GM20431 (cell line): Measurements from ENCODE around the gene NSD2.

Source experiments
- in situ Hi-C: fragments of 300-500 bp; cut with MseI, MboI; formaldehyde crosslinking; loops from one replicate; pipeline ENCODE4 v1.15.0; 2020; ENCODE audit warnings: low sequenced_read_pairs; ENCODE audit not compliant: unreplicated experiment

The NSD2 gene

DNA sequence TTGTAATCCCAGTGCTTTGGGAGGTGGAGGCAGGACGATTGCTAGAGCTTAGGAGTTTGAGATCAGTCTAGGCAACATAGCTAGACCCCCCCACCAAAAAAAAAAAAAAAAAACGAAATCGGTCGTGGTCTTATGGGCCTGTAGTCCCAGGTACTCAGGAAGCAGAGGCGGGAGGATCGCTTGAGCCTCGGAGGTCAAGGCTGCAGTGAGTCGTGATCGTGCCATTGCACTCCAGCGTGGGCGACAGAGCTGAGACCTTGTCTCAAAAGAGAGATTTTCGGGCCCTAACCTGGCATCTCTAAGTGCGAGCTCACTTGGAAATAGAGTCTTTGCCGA, 8.3 kb upstream of the NSD2 start:
- in situ Hi-C loops: no loop called here

DNA sequence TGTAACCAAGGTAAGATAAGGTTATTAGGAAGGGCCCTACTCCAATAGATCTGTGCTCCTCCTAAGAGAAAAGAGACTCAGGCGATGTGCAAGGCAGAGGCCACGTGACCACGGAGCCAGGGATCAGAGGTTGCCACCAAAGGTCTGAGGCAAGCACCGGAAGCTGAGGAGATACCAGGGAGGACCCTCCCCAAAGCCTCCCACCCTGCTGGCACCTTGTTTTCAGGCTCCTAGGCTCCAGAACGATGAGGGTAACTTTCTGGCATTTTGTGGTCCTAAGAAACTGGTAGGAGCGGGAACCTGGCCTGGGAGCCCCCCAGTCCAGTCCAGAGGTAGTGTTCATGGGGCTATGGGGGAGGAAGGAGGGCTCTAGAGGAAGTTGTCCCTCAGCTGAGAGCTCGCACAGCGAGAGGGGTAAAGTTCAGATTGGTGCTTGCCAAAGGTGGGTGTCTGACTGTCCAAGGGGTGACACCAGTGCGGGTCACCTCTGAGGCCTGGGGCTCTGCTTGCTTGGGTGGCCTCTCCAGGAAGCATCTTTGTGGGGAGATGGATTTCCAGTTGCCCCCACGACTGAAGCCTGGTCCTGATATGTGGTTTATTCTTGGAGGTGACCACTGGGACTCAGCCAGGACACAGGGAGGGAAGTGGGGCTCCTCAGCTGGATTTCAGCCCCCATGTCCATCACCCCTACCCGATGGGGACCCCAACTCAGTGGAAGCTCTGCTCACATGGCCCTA, 7.7 kb upstream of the NSD2 start:
- in situ Hi-C loops: no loop called here

- in situ Hi-C loops: no loop called here
These were observed 6.9 kb upstream of the NSD2 start for GRCh38 chr4:1864076-1865008.

GRCh38 chr4:1866189-1866661, 5.0 kb upstream of the NSD2 start:
- in situ Hi-C loops: no loop called here

GRCh38 chr4:1868293-1868692, 2.9 kb upstream of the NSD2 start:
- in situ Hi-C loops: no loop called here

- in situ Hi-C loops: no loop called here
These were observed 2.3 kb upstream of the NSD2 start for GRCh38 chr4:1868912-1869311.

GRCh38 chr4:1869530-1870327, 1.5 kb upstream of the NSD2 start:
- in situ Hi-C loops: no loop called here

- in situ Hi-C loops: no loop called here
These were observed 940 bp upstream of the NSD2 start for GRCh38 chr4:1870328-1870577.

DNA sequence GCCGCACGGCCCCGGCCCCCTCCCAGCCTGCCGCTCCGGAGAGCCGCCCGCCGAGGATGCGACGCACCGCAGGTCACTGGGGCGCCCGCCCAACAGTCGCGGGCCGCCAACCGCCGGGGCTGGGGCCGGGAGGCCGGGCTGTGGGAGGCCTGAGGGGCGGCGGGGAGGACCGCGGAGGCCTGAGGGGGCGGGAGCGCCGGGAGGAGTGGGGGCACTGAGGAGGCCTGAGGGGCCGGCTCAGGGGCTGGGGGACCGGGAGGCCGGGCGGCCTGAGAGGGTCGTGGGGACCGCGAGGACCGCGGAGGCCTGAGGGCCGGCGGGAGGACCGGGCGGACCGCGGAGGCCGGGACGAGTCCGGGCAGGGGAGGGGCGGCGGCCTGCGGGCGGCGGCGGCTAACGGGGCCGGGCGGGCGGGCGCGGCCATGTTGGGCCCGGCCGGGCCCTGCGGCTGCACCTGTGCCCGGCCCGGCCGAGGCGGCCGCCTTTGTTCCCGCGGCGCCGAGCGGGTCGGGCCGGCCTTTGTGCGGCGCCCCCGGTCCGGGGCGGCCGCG, 353 bp downstream of the NSD2 start:
- in situ Hi-C loops: no loop called here

GRCh38 chr4:1872870-1873269, 1.7 kb downstream of the NSD2 start:
- in situ Hi-C loops: no loop called here

DNA sequence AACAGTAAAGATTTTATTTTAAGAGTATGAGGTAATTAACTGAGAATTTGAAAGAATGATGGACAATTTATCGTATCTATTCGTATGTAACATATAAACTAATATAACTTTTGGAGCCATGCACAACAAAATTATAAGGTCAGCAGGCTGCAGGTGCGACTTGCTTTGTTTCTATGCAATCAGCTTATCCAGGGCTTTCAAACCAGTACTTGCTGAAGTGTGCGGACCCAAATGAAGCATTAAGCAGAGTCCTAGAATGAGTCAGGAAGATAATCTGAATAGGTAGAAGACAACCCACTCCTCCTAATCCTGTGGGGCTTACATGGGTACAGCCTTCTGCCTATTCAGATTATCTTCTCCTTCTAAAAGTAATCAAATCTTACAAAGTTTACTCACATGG, 2.1 kb downstream of the NSD2 start:
- in situ Hi-C loops: no loop called here

DNA sequence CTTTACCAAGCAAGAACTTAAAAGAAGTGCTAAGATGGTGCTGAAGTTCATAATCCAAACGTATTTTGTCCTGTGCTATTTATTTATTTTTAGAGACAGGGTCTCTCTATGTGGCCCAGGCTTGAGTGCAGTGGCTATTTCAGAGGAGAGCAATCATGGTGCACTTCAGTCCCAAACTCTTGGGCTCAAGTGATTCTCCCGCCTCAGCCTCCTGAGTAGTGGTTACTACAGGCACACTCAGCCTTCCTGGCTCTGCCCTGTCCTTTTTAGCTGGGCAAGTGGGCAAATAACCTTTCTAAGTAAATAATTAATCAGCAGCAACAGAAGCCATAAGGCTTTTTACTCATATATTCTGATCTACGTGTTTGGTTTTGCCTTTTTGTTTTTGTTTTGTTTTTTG, 2.6 kb downstream of the NSD2 start:
- in situ Hi-C loops: no loop called here

DNA sequence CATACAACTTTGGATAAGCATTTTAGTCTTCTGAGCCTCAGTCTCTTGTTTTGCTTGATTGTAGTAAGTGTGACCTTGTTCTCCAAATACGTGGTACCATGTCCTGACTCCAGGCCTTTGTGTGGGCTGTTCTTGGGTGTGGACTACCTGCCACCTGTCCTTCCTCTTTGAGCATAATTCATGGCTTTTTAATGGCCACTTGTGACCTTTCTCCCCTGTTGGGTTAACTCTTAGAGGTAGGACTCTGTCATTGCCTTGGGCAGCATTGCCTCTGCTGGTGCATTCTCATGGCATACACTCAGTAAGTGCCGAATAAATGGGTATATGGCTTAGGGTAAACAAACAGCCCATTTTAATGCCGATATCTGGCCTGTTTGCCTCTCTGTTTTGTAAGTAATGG, 3.0 kb downstream of the NSD2 start:
- in situ Hi-C loops: no loop called here

DNA sequence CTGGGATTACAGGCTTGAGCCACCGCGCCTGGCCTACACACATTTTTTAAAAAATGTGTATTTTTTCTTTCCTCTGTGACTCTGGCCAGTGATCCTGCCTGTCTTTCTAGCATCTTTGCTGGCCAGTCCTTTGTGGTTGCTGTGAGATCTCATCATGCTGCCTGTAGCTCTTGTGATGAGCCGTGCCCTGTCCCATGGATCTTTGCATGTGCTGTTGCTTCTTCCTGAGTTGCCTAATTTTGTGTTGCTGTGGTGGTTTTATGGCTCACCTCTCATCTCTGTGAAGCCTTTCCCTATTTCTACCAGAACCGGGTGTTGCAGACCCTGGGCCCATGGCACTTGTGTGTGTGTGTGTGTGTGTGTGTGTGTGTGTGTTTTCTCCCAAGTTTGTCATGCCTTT, 8.3 kb downstream of the NSD2 start:
- in situ Hi-C loops: no loop called here

DNA sequence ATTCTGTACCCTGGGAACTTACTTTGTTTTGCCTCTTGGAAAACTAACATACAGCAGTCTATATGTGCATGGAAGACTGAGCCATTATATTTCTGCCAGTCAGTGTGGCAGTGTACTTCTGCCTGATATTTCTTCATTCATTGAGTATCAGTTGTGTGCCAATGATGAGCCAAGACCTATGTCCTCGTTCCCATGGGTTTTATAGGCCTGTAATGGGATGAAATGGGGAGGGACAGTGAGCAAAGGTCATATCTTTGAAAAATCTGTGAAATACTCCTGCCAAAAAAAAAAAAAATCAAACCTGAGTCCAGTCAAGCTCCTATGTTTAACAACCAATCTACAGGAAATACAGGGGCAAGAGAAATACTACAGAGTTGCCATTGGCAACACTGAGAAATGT, 9.1 kb downstream of the NSD2 start:
- in situ Hi-C loops: no loop called here

DNA sequence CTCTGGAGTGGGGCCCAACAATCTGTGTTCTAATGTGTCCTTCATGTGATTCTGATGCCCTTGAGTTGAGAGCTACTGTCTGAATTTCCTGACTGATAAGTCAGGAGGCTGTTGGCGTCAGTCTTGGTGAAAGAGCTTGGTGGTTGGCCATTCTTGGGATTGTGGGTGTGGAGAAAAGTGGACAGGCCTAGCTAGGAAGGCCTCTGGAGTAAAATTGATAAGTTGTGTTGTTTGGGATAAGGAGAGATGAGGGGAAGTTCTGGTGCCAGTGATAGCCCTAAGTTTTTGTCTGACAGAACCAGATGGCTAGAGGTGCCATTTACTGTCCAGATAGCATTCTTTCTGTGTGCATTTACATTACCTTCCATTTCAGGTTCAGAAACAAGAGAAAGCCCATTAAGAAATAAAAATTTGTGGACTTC, 11.7 kb downstream of the NSD2 start:
- in situ Hi-C loops: no loop called here

GRCh38 chr4:1883583-1883982, 12.4 kb downstream of the NSD2 start:
- in situ Hi-C loops: no loop called here

- in situ Hi-C loops: no loop called here
These were observed 14.2 kb downstream of the NSD2 start for GRCh38 chr4:1885414-1885813.

GRCh38 chr4:1887052-1887451, 15.9 kb downstream of the NSD2 start:
- in situ Hi-C loops: no loop called here

- in situ Hi-C loops: no loop called here
These were observed 19.9 kb downstream of the NSD2 start for GRCh38 chr4:1890979-1891570.
